Kidney tubule cell (primary cell): ENCODE results near the gene CYBA.
"Not testable (repeated sequence)": the region's sequence is repeated elsewhere in the genome, so short reads cannot be mapped to it uniquely, and the experiment has no call there.

Source experiments
- DNase-seq: peaks from one replicate; pipeline ENCODE4 v3.0.0-alpha.2; 2018; ENCODE audit warnings: low spot score

The CYBA gene

DNA sequence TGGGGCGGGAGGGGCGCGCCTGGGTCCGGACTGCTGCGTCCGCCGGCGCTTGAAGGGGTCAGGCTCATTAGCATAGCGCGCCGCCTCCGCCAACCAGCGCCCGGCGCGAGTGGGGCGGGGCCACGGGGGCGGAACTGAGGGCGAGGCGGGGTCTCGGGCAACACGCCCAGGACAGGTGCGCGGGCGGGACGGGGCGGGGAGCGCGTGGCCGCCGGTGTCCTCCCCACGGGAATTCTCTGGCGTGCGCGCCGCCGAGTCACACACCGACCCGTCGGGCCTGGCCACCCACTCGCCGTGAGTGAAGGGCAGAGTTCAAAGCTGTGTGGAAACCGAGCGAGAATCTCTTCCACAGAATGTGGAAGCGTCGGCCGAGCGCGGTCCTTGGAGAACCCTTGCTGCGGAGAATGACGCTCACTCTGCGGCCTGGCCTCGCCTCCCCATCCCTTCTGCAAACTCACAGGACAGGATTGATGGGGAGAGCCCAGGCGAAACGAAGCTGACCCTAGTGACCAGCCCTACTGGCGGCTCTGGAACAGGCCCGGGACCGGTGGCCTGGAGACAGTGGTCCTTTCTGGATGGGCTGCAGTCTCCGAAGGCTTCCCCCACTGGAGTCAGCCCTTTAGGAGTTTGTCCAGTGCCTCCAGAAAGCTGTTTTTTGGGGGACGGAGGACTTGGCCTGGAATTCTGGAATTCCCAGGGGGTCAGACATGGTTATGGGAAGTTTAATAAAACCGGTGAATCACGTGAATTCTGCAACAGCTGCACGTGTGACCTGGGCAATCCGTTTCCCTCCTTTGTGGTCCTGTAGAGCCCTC is 35.8 kb upstream of the CYBA start, which contains the start of gene SNAI3:
SNAI3 (minus strand) TSS at position 69 of the 815 bp plus-strand sequence. CDS start 101 bp downstream, outside the sequence.
- DNase-seq: peak; percentile 72

DNA sequence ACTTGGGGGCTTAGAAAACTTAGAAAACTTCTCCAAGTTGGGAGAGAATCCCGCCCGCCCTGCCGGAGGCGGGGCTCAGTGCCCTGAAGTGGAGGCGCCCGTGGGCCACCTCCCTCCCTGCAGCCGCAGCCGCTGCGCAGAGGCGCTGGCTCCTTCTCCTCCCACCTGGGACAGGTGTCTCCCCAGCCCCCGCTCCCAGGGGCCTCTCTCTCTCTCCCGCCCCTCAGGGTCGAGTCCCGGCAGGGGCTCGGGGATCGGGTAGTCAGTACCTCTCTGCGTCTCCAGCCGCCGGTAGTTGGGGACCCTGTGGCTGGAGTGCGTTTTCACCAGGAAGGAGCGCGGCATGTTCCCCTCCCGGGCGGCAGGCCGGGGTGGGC is 35.2 kb upstream of the CYBA start:
- DNase-seq: peak; percentile 11

DNA sequence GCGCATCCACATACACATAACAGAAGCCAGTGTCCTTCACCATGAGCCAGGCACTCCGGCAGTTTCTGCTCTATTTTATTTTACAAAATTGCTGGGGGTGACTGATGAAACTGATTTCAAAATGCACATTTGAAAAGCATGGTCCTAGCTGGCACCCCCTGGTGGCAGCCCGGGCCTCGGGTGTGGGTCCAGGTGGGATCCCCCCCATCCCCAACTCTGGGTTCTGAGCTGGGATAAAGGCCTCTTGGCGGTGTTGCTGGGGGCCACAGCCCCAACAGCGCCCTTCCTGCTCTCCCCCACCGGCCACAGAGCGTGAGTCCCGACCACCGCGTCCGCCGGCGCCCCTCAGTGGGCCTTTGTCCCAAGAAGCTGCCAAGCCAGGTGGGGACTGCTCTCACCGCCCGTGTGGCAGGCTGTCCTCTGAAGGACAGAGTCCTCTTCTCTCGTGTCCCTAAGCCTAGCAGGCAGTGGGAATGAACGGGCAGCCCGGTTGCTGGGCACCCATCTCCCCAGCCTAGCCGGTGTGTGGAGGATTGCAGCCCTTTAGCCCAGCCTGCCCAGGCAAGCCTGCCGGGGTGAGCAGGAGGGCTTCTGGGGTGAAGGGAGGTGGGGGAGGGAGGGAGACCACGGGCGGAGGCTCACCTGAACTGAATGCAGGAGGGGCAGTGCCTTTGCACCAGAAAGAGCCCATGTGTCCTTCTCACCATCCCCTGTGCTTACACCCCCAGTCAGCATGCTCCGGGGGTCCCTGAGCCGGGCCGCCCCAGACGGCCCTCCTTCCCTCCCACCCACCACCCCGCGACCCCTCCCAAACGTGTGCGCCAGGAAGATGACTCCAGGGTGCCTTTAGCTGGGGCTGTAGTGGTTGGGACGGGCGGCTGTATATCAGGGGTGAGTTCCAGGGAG is 34.6 kb upstream of the CYBA start:
- peak; percentile 42 for DNase-seq

DNA sequence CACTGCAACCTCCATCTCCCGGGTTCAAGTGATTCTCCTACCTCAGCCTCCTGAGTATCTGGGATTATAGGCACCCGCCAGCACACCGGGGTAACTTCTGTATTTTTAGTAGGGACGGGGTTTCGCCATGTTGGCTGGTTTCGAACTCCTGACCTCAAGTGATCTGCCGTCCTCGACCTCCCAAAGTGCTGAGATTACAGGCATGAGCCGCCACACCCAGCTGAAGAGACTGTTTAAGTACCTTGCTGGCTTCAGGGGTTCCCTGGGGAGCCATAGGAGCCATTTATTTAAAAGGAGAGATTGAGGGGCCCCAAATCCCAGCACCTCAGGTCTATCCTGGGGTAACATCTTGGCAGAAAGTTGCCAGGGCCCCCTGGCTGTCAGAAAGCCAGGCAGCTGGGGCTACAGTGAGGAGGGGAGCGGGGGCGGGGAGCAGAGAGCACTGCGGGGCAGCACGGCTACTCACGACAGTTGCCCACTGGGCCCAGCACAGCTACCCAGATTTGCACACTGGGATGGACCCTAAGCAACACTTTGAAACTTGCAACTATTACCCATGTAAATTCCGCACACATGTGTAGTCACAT is 33.8 kb upstream of the CYBA start:
- no peak for DNase-seq

DNA sequence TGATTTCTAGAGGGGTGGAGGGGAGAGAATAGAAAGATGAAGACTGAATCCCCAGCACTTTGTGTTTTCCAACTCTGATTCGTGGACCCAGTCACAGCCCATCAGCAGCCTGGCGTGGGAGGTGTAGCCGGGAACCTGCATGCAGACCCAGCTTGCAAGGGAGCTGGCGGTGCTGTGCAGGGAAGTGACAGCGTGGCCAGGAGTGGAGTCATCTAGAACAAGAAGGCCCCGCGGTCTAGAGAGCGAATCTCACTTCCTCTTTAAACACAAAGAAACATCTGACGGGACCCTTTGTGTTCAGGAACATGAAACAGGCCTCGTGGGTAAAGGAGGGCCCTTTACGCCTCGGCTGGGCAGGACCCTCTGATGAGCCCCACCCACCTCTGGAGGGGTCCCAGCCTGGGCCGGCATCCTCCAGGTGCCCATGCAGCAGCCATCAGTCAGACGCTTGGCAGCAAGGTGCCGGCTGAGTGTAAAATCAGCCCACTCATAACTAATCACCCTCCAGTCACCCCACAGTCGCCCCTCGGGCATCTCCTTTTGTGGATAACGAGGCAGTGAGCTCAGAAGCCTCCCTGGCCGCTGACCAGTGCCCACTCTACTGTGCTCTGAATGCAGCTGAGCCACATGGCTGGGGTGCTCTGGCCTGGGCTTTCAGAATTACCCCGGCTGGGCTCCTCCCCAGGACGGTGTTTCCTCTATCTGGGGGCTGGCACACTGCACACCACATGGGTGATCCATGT is 31.0 kb upstream of the CYBA start:
- peak; percentile 7 for DNase-seq

DNA sequence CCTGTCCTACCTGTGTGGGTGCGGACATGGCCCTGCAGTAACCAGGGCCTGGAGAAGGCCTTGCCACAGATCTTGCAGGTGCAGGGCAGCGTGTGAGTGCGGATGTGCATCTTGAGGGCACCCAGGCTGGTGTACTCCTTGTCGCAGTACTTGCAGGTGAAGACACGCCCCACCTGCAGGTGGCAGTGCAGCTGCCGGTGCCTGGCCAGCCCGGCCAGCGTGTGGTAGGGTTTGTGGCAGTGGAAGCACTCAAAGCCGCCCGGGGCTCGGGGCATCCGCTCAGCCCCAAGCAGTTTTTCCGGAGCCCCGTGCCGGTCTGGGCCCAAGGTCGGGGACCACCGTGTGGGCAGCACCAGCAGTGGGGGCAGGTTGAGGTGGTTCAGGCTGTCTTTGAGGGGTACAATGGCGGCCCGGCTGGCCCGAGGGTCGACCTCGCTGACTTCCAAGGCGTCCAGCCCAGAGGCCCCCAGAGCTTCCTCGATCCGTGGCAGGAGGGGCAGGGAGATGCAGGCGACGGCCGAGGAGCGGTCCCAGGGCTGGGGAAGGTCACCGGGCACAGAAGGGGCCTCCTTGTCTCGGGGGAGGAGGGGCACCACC is 30.3 kb upstream of the CYBA start:
- peak; percentile 48 for DNase-seq

DNA sequence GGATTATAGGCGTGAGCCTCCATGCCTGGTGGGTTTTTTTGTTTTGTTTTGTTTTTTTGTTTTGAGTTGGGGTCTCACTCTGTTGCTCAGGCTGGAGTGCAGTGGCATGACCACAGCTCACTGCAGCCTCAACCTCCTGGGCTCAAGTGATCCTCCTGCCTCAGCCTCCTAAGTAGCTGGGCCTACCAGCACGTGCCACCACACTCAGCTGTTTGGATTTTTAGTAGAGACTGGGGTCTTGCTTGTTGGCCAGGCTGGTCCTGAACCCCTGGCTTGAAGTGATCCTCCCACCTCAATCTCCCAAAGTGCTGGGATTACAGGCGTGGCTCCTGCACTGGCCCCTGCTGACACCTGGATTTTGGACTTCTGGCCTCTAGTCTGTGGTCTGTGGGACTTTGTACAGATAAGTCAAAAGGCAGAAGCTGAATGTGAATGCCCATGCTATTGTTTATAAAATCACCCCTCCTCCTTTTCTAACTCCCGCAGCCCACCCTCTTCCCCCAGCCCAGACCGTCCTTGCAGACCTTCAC is 29.8 kb upstream of the CYBA start:
- DNase-seq: no peak

DNA sequence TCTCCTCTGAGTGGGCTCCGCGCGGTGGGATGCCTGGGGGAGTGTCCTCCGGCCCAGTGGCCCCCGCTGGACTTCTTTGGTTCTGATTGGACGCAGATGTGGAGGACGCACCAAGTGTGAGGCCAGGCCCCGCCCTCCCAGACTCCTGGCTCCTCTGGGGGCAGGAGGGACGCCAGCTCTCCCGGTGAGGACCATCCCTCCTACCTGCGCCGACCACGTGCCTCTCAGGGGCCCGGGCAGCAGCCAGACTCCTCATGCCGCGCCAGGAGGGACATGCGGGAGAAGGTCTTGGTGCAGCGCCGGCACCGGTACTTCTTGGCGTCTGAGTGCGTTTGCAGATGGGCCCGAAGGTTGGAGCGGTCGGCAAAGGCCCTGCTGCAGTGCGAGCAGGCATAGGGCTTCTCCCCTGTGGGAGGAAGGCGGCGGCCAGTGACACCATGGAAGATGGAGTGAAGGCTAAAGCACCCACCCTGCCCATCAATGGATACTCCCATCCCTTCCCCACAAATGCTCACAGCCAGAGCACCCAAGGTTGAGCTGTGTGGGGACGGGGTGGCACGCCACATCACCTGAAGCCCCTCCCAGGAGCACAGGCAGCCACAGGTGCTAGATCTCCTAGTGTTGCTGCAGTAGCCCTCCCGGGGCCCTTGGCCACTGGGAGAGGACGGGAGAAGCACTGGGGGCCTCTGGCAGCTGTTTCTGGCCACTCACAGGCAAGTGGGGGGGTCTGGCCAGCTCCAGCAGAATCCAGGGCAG is 27.5 kb upstream of the CYBA start:
- DNase-seq: no peak

DNA sequence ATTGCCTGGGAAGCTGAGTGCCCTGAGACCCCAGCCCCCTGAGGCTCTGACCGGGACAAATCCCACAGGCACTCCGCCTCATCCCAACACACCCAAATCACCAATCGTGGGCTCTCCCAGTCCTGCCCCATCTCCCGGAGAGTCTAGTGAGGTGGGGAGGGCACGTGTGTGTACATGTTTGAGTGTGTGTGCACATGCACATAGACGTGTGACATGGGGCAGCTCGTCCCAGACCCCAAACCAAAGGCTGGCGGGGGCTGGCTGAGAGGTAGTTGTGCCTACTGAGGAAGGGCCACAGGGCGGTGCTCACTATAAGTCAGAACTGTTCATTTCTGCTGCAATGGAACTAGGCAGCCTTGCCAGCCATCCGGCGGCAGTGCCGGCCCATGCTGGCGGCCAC is 26.9 kb upstream of the CYBA start:
- DNase-seq: no peak

DNA sequence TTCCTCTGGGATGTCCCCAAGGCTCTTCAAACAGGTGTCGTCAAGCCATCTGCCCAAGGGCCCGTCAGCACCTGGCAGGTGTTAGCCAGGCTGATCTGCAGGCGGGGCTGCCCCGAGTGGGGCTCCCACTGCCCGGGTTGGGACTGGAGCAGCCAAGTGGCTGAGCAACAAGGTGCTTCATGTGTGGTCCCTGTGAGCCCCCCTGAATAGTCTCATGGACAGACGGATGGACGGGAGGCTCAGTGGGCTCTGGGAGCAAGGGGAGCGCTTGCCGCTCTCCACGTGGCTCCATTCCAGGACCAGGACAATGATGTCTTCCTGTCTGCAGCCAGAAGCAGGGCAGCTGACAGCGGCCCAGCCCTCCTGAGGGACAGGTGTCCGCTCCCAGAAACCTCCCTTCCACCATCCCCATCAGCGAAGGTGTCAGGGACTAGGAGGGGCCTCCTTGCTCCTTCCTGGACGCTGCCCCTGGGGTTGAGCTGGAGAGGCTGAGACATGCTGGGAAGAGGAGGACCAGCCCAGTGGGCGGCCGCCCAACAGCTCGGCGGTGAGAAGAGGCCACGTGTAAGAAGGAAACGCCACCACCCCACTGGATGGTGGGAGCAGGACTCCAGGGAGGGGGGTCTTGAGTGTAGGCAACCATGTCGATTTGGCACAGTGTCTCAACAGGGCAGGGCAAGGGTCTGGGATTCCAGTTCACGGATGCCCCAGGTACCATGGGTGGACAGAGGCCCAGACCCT is 25.8 kb upstream of the CYBA start:
- no peak for DNase-seq

DNA sequence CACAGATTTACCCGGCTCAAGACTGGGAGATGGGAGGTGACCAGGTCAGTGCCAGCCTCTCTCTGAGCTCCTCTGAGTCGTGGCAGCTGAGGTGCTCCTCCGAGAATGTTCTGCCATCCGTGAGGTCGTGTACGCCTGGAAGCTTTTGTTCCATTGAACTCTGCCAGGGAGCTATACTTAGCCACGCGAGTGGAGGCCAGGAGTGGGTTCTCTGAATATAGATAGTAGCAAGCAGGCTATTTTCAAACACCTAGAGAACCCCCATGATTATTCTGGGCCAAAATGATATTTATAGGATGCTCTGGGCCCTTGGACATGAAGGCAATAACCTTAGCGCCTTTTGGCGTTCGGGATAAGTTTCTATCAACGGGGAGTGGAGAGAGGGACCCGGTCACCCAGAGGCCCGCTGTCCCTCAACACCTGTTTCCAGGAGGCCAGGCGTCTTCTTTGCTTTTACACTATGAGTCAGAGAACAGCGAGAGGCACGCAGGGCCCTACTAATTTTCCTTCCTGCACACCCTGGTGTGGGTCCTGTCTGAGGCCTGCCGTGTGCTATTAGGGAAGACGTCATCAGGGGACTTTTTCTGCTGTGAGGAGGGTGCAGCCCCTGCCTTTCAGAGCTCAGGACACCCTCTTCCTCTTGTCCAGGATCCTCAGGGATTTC is 23.0 kb upstream of the CYBA start:
- DNase-seq: no peak

DNA sequence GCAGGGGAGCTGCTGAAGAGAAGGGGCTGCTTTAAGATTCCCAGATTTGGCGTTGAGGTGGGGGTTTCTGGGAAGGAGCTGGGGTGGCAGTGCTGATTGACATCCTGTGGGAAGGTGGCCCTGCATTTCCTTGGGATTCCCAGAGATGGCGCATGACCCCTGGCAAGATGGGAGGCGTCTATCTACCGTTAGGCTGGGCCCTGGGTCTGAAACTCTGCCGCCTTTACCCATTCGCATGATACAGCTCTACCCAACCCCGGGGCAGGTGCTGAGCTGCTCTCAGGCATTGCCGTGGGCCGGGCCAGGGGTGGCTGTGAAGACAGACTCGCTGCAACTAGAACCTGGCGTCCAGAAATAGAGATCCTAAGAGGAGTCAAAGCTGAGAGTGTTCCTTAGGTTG is 21.9 kb upstream of the CYBA start:
- no peak for DNase-seq

DNA sequence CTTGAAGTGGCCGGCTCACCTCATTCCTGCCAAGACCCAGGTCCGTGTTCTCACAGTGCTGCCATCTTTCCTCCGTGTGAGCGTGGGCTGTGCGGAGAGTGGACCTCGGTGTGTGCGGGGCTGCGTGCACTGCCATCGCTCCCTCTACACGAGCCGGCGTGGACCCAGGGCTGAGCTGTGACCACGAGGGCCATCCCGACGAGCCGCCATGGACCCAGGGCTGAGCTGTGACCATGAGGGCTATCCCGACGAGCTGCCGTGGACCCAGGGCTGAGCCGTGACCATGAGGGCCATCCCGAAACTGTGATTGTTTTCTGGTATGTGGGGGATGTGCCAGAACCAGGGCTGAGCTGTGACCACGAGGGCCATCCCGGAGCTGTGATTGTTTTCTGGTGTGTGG is 21.0 kb upstream of the CYBA start:
- no peak for DNase-seq

DNA sequence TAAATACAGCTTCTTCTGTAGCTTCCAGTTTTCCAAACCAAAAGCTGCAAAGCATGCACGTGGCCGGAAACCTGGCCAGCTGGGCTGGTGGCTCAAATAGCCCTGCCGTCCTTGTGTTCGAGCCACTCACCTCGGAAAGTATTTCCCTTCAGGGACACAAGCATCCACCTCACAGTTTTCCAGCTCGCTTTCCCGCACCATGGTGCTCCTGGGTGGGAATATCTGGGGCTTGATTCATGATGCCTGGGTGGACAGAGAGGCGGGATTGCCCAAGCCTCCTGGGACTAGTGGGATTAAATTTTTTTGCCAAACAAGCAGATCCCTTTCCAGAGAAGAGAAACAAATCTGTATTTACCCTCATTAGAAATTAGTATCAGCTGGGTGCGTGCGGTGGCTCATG is 19.1 kb upstream of the CYBA start:
- no peak for DNase-seq

DNA sequence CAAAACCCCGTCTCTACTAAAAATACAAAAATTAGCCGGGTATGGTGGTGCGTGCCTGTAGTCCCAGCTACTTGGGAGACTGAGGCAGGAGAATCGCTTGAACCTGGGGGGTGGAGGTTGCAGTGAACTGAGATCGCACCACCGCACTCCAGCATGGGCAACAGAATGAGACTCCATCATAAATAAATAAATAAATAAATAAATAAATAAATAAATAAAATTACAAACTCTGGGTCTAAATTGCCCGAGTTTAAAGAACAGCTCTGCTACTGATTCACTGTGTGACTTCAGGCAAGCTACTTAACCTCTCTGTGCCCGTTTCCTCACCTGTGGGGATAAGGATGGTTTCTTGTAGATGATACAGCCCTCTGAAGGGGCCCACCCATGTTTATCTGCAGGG is 18.6 kb upstream of the CYBA start:
- not testable (repeated sequence) for DNase-seq

DNA sequence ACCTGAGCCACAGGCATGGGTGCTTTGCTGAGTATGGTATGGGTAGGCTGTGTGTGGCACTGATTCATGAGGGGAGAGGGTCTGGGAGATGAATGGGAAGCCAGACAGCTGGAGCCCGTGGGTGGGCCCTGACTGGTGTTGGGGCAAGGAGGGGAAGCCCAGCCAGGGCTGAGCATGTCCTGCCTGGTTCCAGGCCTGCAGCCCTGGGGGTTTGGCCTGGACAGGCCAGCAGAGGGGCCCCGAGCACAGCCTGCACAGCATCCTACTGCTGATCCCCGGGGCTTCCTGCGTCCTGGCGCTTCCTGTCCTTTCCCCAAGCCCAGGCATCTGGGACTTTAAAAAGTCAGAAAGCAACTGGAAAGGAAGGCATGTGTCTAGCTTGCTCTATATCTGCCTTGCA is 16.6 kb upstream of the CYBA start:
- DNase-seq: no peak

DNA sequence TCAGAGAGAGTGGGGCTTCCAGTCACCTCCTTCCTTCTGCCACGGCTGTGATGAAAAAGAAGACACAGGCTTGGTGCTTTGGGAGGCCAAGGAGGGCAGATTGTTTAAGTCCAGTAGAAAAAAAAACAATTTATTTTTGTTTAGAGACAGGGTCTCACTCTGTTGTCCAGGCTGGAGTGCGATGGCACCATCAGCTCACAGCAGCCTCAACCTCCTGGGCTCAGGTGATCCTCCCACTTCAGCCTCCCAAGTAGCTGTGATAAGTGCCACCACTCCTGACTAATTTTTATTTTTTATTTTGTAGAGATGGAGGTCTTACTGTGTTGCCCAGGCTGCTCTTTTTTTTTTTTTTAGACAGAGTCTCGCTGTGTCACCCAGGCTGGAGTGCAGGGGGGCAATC is 14.7 kb upstream of the CYBA start:
- DNase-seq: no peak

DNA sequence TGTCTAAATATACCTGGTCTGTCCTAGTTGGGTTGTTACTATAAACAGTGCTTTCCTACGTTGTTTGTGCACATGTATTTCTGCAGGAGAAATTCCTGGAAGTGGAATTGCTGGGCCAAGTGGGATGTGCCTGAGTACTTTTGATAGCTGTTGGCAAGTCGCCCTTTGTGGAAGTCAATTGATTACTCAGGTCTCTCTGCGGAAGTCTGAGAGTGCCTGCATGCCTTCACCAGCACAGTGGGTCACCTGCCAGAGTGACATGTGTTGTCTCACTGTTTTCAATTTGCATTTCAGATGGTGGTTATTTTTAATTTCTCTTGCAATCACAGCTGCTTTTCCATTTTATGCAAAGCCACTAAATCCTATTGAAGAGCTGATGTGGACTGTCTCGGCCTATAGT is 14.3 kb upstream of the CYBA start:
- DNase-seq: peak; percentile 57

DNA sequence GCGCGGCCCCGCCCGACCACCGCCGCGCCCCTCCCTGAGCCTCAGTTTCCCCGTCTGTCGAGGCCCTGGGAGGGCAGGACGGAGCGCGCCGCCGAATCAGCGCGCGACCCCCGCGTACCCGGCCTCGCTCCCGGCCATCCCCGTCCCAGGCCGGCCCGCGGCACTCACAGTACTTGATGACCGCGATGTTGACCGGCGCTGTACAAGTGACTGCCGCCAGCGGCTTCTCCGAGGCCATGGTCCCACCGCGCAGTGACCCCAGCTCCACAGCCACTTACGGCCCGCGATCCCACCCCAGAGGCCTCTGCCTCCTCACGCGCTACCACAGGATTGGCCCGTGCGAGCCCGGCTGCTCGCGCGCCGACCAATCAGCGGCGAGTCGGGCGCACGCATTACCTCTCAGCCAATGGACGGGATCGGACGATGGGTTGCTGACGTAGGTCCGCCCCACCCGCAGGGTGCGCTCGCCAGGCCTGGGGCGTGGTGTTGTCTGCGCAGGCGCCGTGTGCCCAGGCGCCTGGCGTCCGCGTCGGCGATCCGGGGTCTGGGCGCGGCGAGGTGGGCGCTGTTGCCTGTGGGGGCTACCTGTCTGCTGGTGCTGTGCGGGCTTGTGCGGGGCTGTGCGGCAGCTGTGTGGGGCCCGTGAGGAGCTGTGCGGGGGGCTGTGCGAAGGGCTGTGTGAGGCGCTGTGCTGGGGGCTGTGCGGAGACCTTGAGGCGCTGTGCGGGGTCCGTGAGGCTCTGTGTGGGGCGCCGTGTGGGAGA is 12.2 kb upstream of the CYBA start, which contains the start of gene MVD:
MVD (minus strand) TSS at position 249 of the 764 bp plus-strand sequence; CDS start at position 238, 11 bp downstream.
- peak; percentile 98 for DNase-seq
